Measurements from ENCODE around the gene OR5B21.

The OR5B21 gene

DNA sequence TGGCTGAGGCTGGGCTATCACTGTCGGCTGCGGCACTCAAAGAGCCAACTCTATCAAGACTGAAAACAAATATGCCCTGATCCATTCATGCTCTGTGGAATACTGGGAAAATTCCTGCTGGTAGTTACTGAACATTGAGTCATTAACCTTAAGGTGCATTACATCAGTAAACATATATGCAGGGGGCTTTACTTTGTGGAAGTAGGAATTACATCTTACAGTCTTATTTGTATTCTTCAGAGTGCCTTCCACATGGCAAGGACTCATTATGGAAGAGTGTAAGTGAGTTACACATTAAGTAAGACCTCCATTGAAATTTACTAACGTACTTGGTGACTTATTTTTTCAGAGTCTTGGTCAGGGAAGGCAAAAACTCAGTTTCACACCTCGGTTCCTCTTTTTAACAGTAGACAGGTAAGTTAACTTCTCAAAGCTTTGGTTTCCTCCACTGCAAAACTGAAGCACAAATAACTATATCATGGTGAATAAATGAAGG lies 4.5 kb downstream of the OR5B21 start:
- Histone ChIP-seq H3K4me1 (ENCODE audit: control insufficient read depth in 1 of 2, insufficient read depth in 1 of 2, low read depth in 1 of 2, low read length in 1 of 2) (no peaks in the 10 kb centered on the region), H3K9me3 (no peaks in the 10 kb centered on the region), H3K27me3 (no peaks in the 10 kb centered on the region), H3K27ac (no peak overlapping the region), H3K4me3 (ENCODE audit: low read depth in 1 of 2, low read length in 1 of 2) (no peak overlapping the region), H3K36me3 (no peaks in the 10 kb centered on the region)
- TF ChIP-seq, protein P1, sequence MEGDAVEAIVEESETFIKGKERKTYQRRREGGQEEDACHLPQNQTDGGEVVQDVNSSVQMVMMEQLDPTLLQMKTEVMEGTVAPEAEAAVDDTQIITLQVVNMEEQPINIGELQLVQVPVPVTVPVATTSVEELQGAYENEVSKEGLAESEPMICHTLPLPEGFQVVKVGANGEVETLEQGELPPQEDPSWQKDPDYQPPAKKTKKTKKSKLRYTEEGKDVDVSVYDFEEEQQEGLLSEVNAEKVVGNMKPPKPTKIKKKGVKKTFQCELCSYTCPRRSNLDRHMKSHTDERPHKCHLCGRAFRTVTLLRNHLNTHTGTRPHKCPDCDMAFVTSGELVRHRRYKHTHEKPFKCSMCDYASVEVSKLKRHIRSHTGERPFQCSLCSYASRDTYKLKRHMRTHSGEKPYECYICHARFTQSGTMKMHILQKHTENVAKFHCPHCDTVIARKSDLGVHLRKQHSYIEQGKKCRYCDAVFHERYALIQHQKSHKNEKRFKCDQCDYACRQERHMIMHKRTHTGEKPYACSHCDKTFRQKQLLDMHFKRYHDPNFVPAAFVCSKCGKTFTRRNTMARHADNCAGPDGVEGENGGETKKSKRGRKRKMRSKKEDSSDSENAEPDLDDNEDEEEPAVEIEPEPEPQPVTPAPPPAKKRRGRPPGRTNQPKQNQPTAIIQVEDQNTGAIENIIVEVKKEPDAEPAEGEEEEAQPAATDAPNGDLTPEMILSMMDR (IDR thresholded peaks at IDR 0.05), result no peak

DNA sequence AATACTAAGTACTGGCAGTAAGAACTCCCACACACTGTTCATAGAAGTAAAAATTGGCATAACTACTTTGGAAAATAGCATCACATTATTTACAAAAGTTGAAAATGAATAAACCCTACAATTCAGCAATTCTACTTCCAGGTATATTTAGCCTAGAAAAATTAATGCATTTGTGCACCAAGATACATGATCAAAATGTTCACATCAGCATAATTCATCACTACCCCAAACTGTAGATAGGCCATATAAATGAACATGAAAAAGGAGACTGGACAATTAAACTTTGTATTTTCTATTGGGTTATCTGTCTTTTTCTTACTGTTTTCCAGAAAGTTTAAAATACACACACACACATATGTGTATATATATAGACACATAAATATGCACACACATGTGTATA lies 5.9 kb downstream of the OR5B21 start:
- Histone ChIP-seq H3K4me1 (ENCODE audit: control insufficient read depth in 1 of 2, insufficient read depth in 1 of 2, low read depth in 1 of 2, low read length in 1 of 2) (no peaks in the 10 kb centered on the region), H3K36me3 (no peaks in the 10 kb centered on the region), H3K9me3 (no peaks in the 10 kb centered on the region), H3K27me3 (no peaks in the 10 kb centered on the region), H3K4me3 (ENCODE audit: low read depth in 1 of 2, low read length in 1 of 2) (no peak overlapping the region), H3K27ac (no peak overlapping the region)
- TF ChIP-seq, protein P1 (IDR thresholded peaks at IDR 0.05), result no peak

DNA sequence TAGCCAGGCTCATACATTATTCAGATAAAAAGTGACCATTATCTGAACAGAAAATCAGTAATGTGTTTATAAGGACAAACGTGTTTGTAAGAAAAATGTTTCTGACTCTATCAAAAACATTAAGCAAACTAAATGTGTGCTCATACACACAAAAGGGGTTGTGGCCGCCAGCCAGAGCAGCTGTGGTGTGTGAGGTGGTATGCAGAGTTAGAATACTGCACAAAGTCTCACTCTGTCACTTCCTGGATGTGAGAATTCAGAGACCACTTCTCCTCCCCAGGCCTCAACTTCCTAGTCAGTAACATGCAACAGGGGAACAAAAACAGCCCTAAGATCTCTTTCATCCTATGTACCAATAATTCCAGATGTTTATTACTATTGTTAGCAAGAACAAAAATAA lies 9.4 kb downstream of the OR5B21 start:
- Histone ChIP-seq H3K27me3 (no peaks in the 10 kb centered on the region), H3K4me3 (ENCODE audit: low read depth in 1 of 2, low read length in 1 of 2) (no peak overlapping the region), H3K36me3 (no peaks in the 10 kb centered on the region), H3K27ac (no peak overlapping the region), H3K9me3 (no peaks in the 10 kb centered on the region), H3K4me1 (ENCODE audit: control insufficient read depth in 1 of 2, insufficient read depth in 1 of 2, low read depth in 1 of 2, low read length in 1 of 2) (no peaks in the 10 kb centered on the region)
- TF ChIP-seq, protein P1 (IDR thresholded peaks at IDR 0.05), result no peak

DNA sequence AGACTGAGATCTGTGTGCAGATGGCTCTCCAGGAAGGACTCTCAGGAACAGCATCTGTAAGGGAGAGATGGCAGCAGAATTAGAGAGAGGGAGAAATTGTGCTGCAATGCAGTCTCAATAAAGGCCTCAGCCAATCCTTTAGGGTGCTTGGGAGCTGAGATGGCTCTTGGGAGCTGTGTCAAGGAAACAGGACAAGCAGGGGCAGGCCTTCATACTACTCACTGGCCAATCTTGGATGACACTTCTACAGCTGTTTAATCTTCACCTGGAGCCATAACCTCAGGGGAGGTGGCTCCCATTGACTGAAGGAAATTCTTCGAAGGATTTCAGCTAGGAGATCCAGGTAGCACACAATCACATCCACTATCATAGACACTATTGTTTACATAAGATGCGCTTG lies 10.0 kb downstream of the OR5B21 start:
- Histone ChIP-seq H3K4me1 (ENCODE audit: control insufficient read depth in 1 of 2, insufficient read depth in 1 of 2, low read depth in 1 of 2, low read length in 1 of 2) (no peaks in the 10 kb centered on the region), H3K27me3 (no peaks in the 10 kb centered on the region), H3K9me3 (no peaks in the 10 kb centered on the region), H3K4me3 (ENCODE audit: low read depth in 1 of 2, low read length in 1 of 2) (no peak overlapping the region), H3K27ac (no peak overlapping the region), H3K36me3 (no peaks in the 10 kb centered on the region)
- TF ChIP-seq, protein P1 (IDR thresholded peaks at IDR 0.05), result no peak

DNA sequence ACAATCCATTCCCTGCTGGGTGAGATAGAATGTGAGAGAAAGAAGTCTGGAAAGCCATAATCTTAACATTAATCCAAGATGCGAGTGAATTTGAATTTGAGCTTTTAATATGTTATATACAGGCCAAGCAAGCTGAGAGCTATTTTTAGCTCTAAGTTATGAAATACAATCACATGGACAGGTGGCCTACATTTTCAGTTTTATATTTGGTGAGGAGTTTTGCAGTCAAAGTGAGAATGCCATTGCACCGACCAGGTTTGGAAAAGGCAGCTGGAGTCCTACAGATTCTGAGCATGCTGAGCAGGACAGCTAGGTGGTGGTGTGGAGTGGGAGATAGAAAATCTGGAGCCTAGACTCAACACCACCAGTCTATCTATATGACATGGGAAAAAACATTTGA lies 12.0 kb downstream of the OR5B21 start:
- no peaks in the 10 kb centered on the region for H3K27me3 ChIP-seq
- no peak overlapping the region for H3K4me3 ChIP-seq (ENCODE audit: low read depth in 1 of 2, low read length in 1 of 2)
- TF ChIP-seq, protein P1 (IDR thresholded peaks at IDR 0.05), result no peak
- H3K4me1 ChIP-seq (ENCODE audit: control insufficient read depth in 1 of 2, insufficient read depth in 1 of 2, low read depth in 1 of 2, low read length in 1 of 2), result no peaks in the 10 kb centered on the region
- H3K27ac ChIP-seq, result no peak overlapping the region
- H3K9me3 ChIP-seq, result no peaks in the 10 kb centered on the region
- H3K36me3 ChIP-seq, result no peaks in the 10 kb centered on the region

DNA sequence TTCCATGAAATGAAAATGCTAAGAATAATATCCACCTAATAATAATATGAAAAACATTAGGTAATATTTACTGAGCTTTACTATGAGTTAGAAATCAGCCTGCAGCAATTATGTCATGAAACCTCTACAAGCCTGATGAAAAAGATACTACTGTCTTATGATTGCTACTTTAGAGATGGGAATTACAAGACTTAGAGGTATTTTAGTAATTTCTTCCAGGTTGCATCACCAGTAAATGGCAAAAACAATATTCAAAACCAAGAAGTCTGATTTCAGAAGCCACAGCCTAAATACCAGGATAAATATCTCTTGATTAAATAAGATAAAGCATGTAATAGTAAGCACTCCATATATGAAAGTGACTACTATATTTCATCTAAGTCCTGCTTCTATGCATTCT lies 13.8 kb downstream of the OR5B21 start:
- TF ChIP-seq, protein P1 (IDR thresholded peaks at IDR 0.05), result no peak
- Histone ChIP-seq H3K9me3 (no peaks in the 10 kb centered on the region), H3K4me1 (ENCODE audit: control insufficient read depth in 1 of 2, insufficient read depth in 1 of 2, low read depth in 1 of 2, low read length in 1 of 2) (no peaks in the 10 kb centered on the region), H3K27me3 (no peaks in the 10 kb centered on the region), H3K27ac (no peak overlapping the region), H3K36me3 (no peaks in the 10 kb centered on the region), H3K4me3 (ENCODE audit: low read depth in 1 of 2, low read length in 1 of 2) (no peak overlapping the region)
